Endothelial cell of umbilical vein (primary cell): ENCODE data around the gene NCKAP5. TPM values are rescaled to one million over a fixed set of nuclear protein-coding genes. Genes with fewer than 3 reads are reported as not detected.
A peak's percentile ranks its signal among the peaks of the same experiment; 100 is the strongest.

Experiments
- BruUV-seq: library from RNA; stranded (reverse); fragments of 400-500 nt; replicated peaks from 2 replicates; lab custom pipeline; 2021; lab: Mats Ljungman, UMichigan
- CTCF ChIA-PET: fragments of 300-600, 350-600 bp; sonication (Branson Sonifier 250); formaldehyde crosslinking; loops from one replicate; lab custom pipeline; 2021; ENCODE audit warnings: antibody characterized with exemption, inconsistent platforms; lab: Charles Lee
- POLR2A ChIA-PET: fragments of 300-600, 350-600 bp; sonication (Branson Sonifier 250); formaldehyde crosslinking; loops from one replicate; lab custom pipeline; 2021; ENCODE audit warnings: antibody characterized with exemption, inconsistent platforms; lab: Charles Lee
- DNase-seq: peaks from one replicate; pipeline ENCODE4 v3.0.0-alpha.2; 2011; ENCODE audit warnings: low read depth, low spot score
- FAIRE-seq: peaks from 2 replicates; lab custom pipeline; 2011; peaks lifted over from hg19 to GRCh38; lab: Jason Lieb, UNC
- H2AFZ ChIP-seq: 2 replicates; pipeline ENCODE4 v1.6.0; 2012; ENCODE audit warnings: low read depth, low read length, control low read depth, inconsistent platforms
- H3K27ac ChIP-seq: 2 replicates; pipeline ENCODE4 v1.5.1; 2011; ENCODE audit warnings: low read depth, mild to moderate bottlenecking, control low read depth, low read length, moderate library complexity; ENCODE audit not compliant: insufficient read depth
- H3K27me3 ChIP-seq, 2 experiments: 2 replicates each; pipeline versions ENCODE4 v1.6.0 to v1.6.1; 2011; ENCODE audit warnings: low read length in 2 of 2, mixed read lengths in 1 of 2; ENCODE audit not compliant: control insufficient read depth in 2 of 2, insufficient read depth in 2 of 2
- H3K36me3 ChIP-seq, 2 experiments: 2 replicates in 1 of 2; 3 replicates in 1 of 2; pipeline ENCODE4 v1.5.1; 2011; ENCODE audit warnings: low read length in 2 of 2, mild to moderate bottlenecking in 1 of 2, moderate library complexity in 1 of 2; ENCODE audit not compliant: control insufficient read depth in 2 of 2, insufficient read depth in 2 of 2; ENCODE audit errors: extremely low read depth in 1 of 2
- H3K4me1 ChIP-seq: 3 replicates; pipeline ENCODE4 v1.5.1; 2011; ENCODE audit warnings: mild to moderate bottlenecking, low read length; ENCODE audit not compliant: control insufficient read depth, insufficient read depth; ENCODE audit errors: extremely low read depth
- H3K4me2 ChIP-seq: 2 replicates; pipeline ENCODE4 v1.6.1; 2011; ENCODE audit warnings: low read length, control low read depth, mixed read lengths; ENCODE audit not compliant: insufficient read depth
- H3K4me3 ChIP-seq, 3 experiments: fragments of 200-600 bp in 1 of 3; sonication (generic), shearing (Covaris generic) in 1 of 3; replicated peaks in 1 of 3; 2 replicates each; pipeline ENCODE4 v1.5.1; 2011 to 2016; ENCODE audit warnings: control low read depth in 3 of 3, low read length in 3 of 3, mild to moderate bottlenecking in 2 of 3, inconsistent platforms in 1 of 3, low read depth in 1 of 3, moderate library complexity in 1 of 3; ENCODE audit not compliant: insufficient read depth in 1 of 3
- H3K79me2 ChIP-seq: 2 replicates; pipeline ENCODE4 v1.6.0; 2012; ENCODE audit warnings: low read length, inconsistent platforms; ENCODE audit not compliant: control insufficient read depth, insufficient read depth
- H3K9ac ChIP-seq: replicated peaks from 2 replicates; pipeline ENCODE3; 2011; ENCODE audit warnings: low read length, control low read depth; ENCODE audit not compliant: insufficient read depth; ENCODE audit errors: extremely low read depth
- H3K9me1 ChIP-seq: replicated peaks from 3 replicates; pipeline ENCODE4 v1.6.0; 2011; ENCODE audit warnings: mild to moderate bottlenecking, low read length; ENCODE audit not compliant: control insufficient read depth, insufficient read depth; ENCODE audit errors: extremely low read depth
- H3K9me3 ChIP-seq: replicated peaks from 2 replicates; pipeline ENCODE4 v1.5.1; 2012; ENCODE audit warnings: low read length, inconsistent platforms; ENCODE audit not compliant: control insufficient read depth, insufficient read depth
- H4K20me1 ChIP-seq: replicated peaks from 2 replicates; pipeline ENCODE3; 2011; ENCODE audit warnings: mild to moderate bottlenecking, low read length; ENCODE audit not compliant: control insufficient read depth, insufficient read depth; ENCODE audit errors: extremely low read depth
- CTCF ChIP-seq, 2 donors: IDR thresholded peaks; 1 replicate in 1 of 2; 2 replicates in 1 of 2; pipeline ENCODE4 v1.5.1; 2011; ENCODE audit warnings: low read length in 2 of 2, mild to moderate bottlenecking in 2 of 2, moderate library complexity in 2 of 2, control low read depth in 1 of 2, inconsistent platforms in 1 of 2, low read depth in 1 of 2; ENCODE audit not compliant: insufficient read depth in 1 of 2; ENCODE audit errors: extremely low read depth in 1 of 2
- EZH2 ChIP-seq: IDR thresholded peaks from 2 replicates; pipeline ENCODE4 v1.6.1; 2012; ENCODE audit warnings: borderline replicate concordance, low read depth, mild to moderate bottlenecking, moderate library complexity, low read length, inconsistent platforms; ENCODE audit not compliant: severe bottlenecking
- FOS ChIP-seq: IDR thresholded peaks from 2 replicates; pipeline ENCODE4 v1.6.1; 2011; ENCODE audit warnings: mild to moderate bottlenecking, low read length, moderate library complexity, borderline replicate concordance; ENCODE audit not compliant: insufficient read depth
- GATA2 ChIP-seq: IDR thresholded peaks from 2 replicates; pipeline ENCODE4 v1.7.0; 2011; ENCODE audit warnings: low read depth, mild to moderate bottlenecking, moderate library complexity, mixed read lengths, low read length; ENCODE audit not compliant: insufficient read length, insufficient read depth
- JUN ChIP-seq: IDR thresholded peaks from 2 replicates; pipeline ENCODE4 v1.6.1; 2011; ENCODE audit warnings: borderline replicate concordance, low read depth; ENCODE audit not compliant: insufficient read length, insufficient read depth
- MYC ChIP-seq: IDR thresholded peaks from one replicate; pipeline ENCODE4 v1.6.1; 2011; ENCODE audit warnings: mild to moderate bottlenecking, low read depth, low read length
- POLR2A ChIP-seq: IDR thresholded peaks from 2 replicates; pipeline ENCODE4 v1.6.1; 2012; ENCODE audit warnings: low read depth, mild to moderate bottlenecking, control low read depth, low read length
- POLR2AphosphoS5 ChIP-seq: IDR thresholded peaks from 2 replicates; pipeline ENCODE4 v1.6.1; 2012; ENCODE audit warnings: low read depth, mild to moderate bottlenecking, control low read depth, low read length, moderate library complexity; ENCODE audit not compliant: insufficient read depth
- dilution Hi-C: fragments of 300-500 bp; cut with MboI; formaldehyde crosslinking; loops from one replicate; pipeline ENCODE4 v1.15.0; 2019; ENCODE audit warnings: low sequenced_read_pairs; ENCODE audit not compliant: extremely low pct_ligation_motif_present
- intact Hi-C: fragments of 100-400 bp; cut with micrococcal nuclease; formaldehyde crosslinking; loops from one replicate; pipeline ENCODE4 v1.10.0; 2022
- polyA plus RNA-seq, 4 experiments: library from polyadenylated mRNA; depleted of rRNA in 3 of 4; stranded (reverse) in 3 of 4; unstranded in 1 of 4; fragments of >200 nt; gene quantifications; 2 replicates each; pipeline versions ENCODE4 v1.2.1 to v1.2.3, GENCODE V29; 2011 to 2012; ENCODE audit warnings: missing spikeins in 1 of 4
- total RNA-seq: library from RNA; stranded (reverse); gene quantifications from 2 replicates; pipeline ENCODE4 v1.2.3, GENCODE V29; 2021
- TF ChIP-seq, protein P1 (sequence below): IDR thresholded peaks from 2 replicates; pipeline ENCODE4 v1.6.1; 2011; ENCODE audit not compliant: insufficient read depth, insufficient read length

NCKAP5 gene
- total and polyA plus RNA-seq, 2 donors (not counting 3 experiments of a cell fraction or from before 2014, with no cell fraction given), result 0.47 to 3.3 TPM

GRCh38 chr2:133240491-133241223 is 327.6 kb downstream of the NCKAP5 start:
- H3K36me3 ChIP-seq, result no peaks in the 10 kb centered on the region
- CTCF ChIA-PET, result interaction anchor here (1.6 kb wide), 1 partner anchor 13 kb away, joined by 3 read pairs; no protein-coding TSS in a partner anchor

More at GRCh38 chr2:133240491-133241223, 327.6 kb downstream of the NCKAP5 start:
- dilution Hi-C loops (no loop called here), intact Hi-C loops (no loop called here)
- POLR2A ChIA-PET, result no interaction called here
- Histone ChIP-seq H3K79me2 (no peaks in the 10 kb centered on the region), H3K9ac (no peak overlapping the region), H3K27me3 (no peaks in the 10 kb centered on the region), H3K27ac (no peak overlapping the region), H3K4me2 (no peak overlapping the region), H3K4me3 (no peak overlapping the region), H4K20me1 (no peaks in the 10 kb centered on the region), H3K4me1 (peaks cover 5% of the 10 kb centered on the region), H2AFZ (no peak overlapping the region), H3K9me1 (no peaks in the 10 kb centered on the region), H3K9me3 (no peaks in the 10 kb centered on the region)
- DNase-seq (peak; percentile 20), FAIRE-seq (peak; percentile 26)
- TF ChIP-seq GATA2 (no peak), FOS (no peak), EZH2 (no peak), POLR2AphosphoS5 (no peak), JUN (no peak), MYC (no peak), POLR2A (no peak), CTCF (IDR thresholded peaks at IDR 0.05; ENCODE audit: extremely low read depth in 1 of 2, insufficient read depth in 1 of 2, low read depth in 1 of 2, low read length in 2 of 2) (no peak)
- TF ChIP-seq, protein P1, sequence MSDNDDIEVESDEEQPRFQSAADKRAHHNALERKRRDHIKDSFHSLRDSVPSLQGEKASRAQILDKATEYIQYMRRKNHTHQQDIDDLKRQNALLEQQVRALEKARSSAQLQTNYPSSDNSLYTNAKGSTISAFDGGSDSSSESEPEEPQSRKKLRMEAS, result no peak
- no TSS peak for BruUV-seq
